ENCODE measurements around the gene VPS54.

Gene VPS54

DNA sequence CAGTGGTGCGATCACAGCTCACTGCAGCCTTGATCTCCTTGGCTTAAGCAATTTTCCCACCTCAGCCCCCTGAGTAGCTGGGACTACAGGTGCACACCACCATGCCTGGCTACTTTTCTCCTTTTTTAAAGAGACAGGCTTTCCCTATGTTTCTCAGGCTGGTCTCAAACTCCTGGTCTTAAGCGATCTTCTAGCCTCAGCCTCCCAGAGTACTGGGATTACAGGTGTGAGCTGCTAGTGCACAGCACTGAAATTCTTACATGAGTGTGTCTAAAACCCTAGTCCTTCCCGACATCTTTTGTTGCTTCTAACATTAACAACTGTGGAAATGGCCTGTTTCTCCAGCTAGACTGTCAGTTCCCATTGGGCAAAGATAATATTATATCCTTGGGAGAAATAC is 174.6 kb downstream of the VPS54 start:
- Histone ChIP-seq H3K27me3 (ENCODE audit: control insufficient read depth, insufficient read depth, low read length) (no peaks in the 10 kb centered on the region), H3K36me3 (ENCODE audit: control insufficient read depth, insufficient read depth, low read length) (no peaks in the 10 kb centered on the region), H2AFZ (no peak overlapping the region), H3K79me2 (peaks cover 34% of the 10 kb centered on the region), H3K9ac (no peak overlapping the region), H3K4me3 (ENCODE audit: low read depth, low read length) (no peak overlapping the region), H3K4me2 (ENCODE audit: low read length) (no peak overlapping the region), H3K4me1 (peaks cover 10% of the 10 kb centered on the region), H3K27ac (no peak overlapping the region), H3K9me3 (ENCODE audit: control insufficient read depth, low read length) (no peaks in the 10 kb centered on the region)
- TF ChIP-seq, protein P1, sequence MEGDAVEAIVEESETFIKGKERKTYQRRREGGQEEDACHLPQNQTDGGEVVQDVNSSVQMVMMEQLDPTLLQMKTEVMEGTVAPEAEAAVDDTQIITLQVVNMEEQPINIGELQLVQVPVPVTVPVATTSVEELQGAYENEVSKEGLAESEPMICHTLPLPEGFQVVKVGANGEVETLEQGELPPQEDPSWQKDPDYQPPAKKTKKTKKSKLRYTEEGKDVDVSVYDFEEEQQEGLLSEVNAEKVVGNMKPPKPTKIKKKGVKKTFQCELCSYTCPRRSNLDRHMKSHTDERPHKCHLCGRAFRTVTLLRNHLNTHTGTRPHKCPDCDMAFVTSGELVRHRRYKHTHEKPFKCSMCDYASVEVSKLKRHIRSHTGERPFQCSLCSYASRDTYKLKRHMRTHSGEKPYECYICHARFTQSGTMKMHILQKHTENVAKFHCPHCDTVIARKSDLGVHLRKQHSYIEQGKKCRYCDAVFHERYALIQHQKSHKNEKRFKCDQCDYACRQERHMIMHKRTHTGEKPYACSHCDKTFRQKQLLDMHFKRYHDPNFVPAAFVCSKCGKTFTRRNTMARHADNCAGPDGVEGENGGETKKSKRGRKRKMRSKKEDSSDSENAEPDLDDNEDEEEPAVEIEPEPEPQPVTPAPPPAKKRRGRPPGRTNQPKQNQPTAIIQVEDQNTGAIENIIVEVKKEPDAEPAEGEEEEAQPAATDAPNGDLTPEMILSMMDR (IDR thresholded peaks at IDR 0.05): no peak

DNA sequence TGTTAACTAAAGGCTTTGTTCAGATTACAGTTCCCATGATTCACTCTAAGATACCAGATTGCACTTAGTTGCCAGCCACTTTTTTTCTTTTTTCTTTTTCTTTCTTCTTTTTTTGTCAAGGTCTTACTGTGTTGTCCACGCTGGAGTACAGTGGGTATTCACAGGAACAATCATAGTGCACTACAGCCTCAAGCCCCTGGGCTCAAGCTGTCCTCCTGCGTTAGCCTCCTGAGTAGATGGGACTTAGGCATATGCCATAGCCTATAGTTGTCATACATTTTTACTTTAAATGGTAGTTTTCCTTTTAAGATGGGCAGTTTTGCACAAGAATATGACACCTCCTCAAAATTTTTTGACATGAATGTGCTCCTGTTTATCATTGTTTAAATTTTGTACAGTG is 175.4 kb downstream of the VPS54 start:
- Histone ChIP-seq H3K27me3 (ENCODE audit: control insufficient read depth, insufficient read depth, low read length) (no peaks in the 10 kb centered on the region), H3K9ac (no peak overlapping the region), H3K4me2 (ENCODE audit: low read length) (no peak overlapping the region), H3K9me3 (ENCODE audit: control insufficient read depth, low read length) (no peaks in the 10 kb centered on the region), H2AFZ (no peak overlapping the region), H3K4me3 (ENCODE audit: low read depth, low read length) (no peak overlapping the region), H3K79me2 (peaks cover 34% of the 10 kb centered on the region), H3K27ac (no peak overlapping the region), H3K4me1 (peaks cover 4% of the 10 kb centered on the region), H3K36me3 (ENCODE audit: control insufficient read depth, insufficient read depth, low read length) (no peaks in the 10 kb centered on the region)
- TF ChIP-seq, protein P1 (IDR thresholded peaks at IDR 0.05): no peak

DNA sequence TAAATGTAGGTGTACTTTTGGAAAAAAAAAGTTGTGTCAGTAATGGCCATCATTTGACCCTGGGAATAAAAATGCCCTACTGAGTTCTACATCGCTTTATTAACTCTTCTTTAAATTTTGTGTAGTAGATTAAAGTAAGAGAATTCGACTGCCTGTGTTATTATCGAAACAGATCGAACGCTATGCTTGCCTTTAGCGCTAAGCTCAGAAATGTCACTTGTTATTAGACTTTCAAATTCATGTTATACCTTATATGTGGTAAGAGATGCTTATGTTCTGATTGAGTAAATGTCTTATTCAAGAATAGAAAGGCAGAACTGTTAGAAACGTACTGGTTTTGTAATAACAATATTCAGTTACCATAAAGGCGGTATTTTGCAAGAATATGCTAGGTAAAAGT is 176.1 kb downstream of the VPS54 start:
- no peaks in the 10 kb centered on the region for H3K9me3 ChIP-seq (ENCODE audit: control insufficient read depth, low read length)
- no peak overlapping the region for H3K9ac ChIP-seq
- H3K79me2 ChIP-seq: peaks cover 34% of the 10 kb centered on the region
- peaks cover 3% of the 10 kb centered on the region for H3K4me1 ChIP-seq
- H2AFZ ChIP-seq: no peak overlapping the region
- H3K4me3 ChIP-seq (ENCODE audit: low read depth, low read length): peak overlapping the region; percentile 93
- H3K4me2 ChIP-seq (ENCODE audit: low read length): peak overlapping the region; percentile 90
- TF ChIP-seq, protein P1 (IDR thresholded peaks at IDR 0.05): no peak
- no peaks in the 10 kb centered on the region for H3K27me3 ChIP-seq (ENCODE audit: control insufficient read depth, insufficient read depth, low read length)
- H3K27ac ChIP-seq: peak overlapping the region; percentile 99
- H3K36me3 ChIP-seq (ENCODE audit: control insufficient read depth, insufficient read depth, low read length): no peaks in the 10 kb centered on the region

DNA sequence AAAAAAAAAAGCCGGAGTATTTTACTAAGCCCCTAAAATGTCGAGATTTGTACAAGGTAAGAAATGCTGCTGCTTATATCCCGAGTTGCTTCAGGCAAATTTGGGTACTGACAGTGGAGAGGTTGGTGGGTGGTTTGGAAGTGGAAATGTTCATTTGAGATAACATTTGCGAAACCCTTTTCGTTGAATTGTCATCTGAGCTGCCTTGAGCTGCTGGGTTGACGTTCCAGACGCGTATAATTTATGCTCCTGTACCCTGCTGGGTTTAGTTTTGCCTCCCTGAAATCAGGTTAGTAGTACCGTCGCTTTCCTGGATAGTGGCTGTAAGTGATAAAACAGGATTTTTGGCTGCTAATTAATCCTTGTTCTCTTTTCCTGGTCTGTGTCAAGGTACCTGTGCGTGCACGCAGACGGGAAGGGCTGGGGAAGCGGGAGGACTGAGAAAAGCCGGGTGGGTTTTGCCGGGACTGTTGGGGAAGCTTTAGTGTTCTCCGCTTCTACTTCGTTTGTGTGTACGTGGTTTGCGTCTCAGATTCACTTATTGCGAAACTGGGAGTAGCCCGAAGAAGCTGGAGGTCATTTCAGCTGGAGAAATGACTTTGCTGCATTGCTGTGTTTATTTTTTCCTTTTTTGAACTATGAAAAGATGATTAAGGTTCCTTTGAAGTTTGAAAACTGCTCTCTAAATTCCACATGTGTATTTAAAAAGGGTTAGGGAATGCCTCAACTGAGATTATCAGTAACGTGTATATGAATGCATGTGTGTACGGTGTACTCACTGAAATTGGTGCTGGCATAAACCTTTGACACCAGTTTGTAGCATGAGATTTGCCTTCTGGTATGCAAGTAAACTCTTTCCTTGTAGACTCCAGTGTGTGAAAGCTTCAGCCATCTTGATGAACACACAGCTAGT is 176.8 kb downstream of the VPS54 start:
- H3K36me3 ChIP-seq (ENCODE audit: control insufficient read depth, insufficient read depth, low read length): no peaks in the 10 kb centered on the region
- H2AFZ ChIP-seq: peak overlapping the region; percentile 95
- H3K4me2 ChIP-seq (ENCODE audit: low read length): peak overlapping the region; percentile 90
- H3K27me3 ChIP-seq (ENCODE audit: control insufficient read depth, insufficient read depth, low read length): no peaks in the 10 kb centered on the region
- peak overlapping the region; percentile 93 for H3K4me3 ChIP-seq (ENCODE audit: low read depth, low read length)
- peak overlapping the region; percentile 95 for H3K9ac ChIP-seq
- TF ChIP-seq, protein P1 (IDR thresholded peaks at IDR 0.05): no peak
- H3K27ac ChIP-seq: peak overlapping the region; percentile 99
- H3K4me1 ChIP-seq: peaks cover 3% of the 10 kb centered on the region
- H3K9me3 ChIP-seq (ENCODE audit: control insufficient read depth, low read length): no peaks in the 10 kb centered on the region
- H3K79me2 ChIP-seq: peaks cover 30% of the 10 kb centered on the region

Measured in parathyroid adenoma (tissue), 2 donors.